Nephron progenitor cell (in vitro differentiated cells): ENCODE measurements around the gene CDHR1.

ENCODE experiments used
- DNase-seq: peaks from one replicate; pipeline ENCODE4 v3.0.0; 2021
- H3K27ac Mint-ChIP-seq: 2 replicates; pipeline ENCODE4 v1.8.0; 2021; ENCODE audit warnings: mild to moderate bottlenecking, moderate library complexity, mixed read lengths
- H3K27me3 Mint-ChIP-seq: 2 replicates; pipeline ENCODE4 v1.8.0; 2021; ENCODE audit warnings: mild to moderate bottlenecking, low read depth, mixed read lengths; ENCODE audit not compliant: poor library complexity
- H3K36me3 Mint-ChIP-seq: 2 replicates; pipeline ENCODE4 v1.8.0; 2021; ENCODE audit warnings: low read depth, mixed read lengths
- H3K4me1 Mint-ChIP-seq: 2 replicates; pipeline ENCODE4 v1.8.0; 2021; ENCODE audit warnings: mixed read lengths
- H3K4me3 Mint-ChIP-seq: 2 replicates; pipeline ENCODE4 v1.8.0; 2021; ENCODE audit warnings: mild to moderate bottlenecking, moderate library complexity, mixed read lengths
- H3K9me3 Mint-ChIP-seq: 2 replicates; pipeline ENCODE4 v1.8.0; 2021; ENCODE audit warnings: mild to moderate bottlenecking, moderate library complexity, mixed read lengths
- CTCF ChIP-seq: fragments of 200-600 bp; sonication (generic); IDR thresholded peaks from 2 replicates; pipeline ENCODE4 v1.5.0; 2021; ENCODE audit warnings: antibody characterized with exemption

The CDHR1 gene

DNA sequence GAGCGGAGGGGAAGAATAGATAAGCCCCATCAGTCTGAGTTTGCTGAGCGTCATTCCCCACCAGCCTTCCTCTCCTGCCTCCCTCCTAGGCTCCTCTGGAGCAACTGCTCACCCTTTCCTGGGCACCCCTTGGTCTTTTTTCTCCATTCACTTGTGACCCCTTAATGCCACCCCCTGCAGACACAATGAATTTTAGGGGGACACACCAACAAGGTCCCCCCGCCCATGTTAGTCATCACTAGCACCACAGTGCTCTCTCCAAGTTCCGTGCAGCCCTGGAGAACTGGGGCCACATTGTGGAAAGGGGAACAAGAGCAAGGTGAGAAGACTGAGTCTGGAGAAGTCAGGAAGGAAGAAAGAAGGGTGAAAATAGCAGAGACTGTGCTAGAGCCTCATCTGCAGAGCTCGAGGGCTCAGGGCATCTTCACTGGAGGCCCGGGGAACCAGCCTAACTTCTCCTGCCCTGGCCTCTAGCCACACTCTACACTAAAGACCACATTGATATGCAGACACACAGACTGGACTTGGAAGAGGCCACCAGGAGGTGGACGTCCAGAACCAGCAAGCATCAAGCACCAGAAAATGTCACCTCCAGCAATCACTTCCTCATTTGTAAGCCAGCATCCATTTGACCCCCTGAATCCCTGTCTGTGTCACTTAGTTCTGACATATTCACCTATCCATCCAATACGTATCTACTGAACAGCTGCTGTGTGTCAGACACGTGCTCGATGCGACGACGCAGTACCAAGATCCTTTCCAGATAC lies 68.0 kb downstream of the CDHR1 start:
- H3K9me3 Mint-ChIP-seq: no peaks in the 10 kb centered on the region
- no peak for TF ChIP-seq CTCF
- no peaks in the 10 kb centered on the region for H3K4me1 Mint-ChIP-seq

DNA sequence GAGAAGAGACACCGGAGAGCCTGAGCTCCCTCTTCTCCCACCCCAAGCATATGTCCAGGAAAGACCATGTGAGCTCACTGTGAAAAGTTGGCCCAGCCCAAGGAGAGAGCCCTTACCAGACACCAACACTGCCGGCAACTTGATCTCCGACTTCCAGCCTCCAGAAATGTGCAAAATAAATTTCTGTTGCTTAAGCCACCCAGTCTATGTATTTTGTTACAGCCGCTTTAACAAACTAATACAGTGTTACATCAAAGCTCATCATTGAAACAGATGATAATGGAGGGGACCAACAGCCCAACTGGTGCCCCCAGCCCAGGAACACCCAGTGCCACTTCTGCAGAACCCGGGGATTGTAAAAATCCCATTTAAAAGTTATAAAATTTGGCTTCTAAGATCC lies 69.4 kb downstream of the CDHR1 start:
- peaks cover 24% of the 10 kb centered on the region for H3K27me3 Mint-ChIP-seq
- no peak for DNase-seq

More for the DNA sequence above, 68.0 kb downstream of the CDHR1 start:
- no peak for DNase-seq
- Mint-ChIP-seq H3K27me3 (peaks cover 18% of the 10 kb centered on the region), H3K36me3 (no peaks in the 10 kb centered on the region), H3K4me3 (no peak overlapping the region), H3K27ac (no peak overlapping the region)

GRCh38 chr10:84264611-84265141 lies 70.3 kb downstream of the CDHR1 start:
- no peak overlapping the region for H3K27ac Mint-ChIP-seq
- no peaks in the 10 kb centered on the region for H3K9me3 Mint-ChIP-seq
- no peaks in the 10 kb centered on the region for H3K4me1 Mint-ChIP-seq
- TF ChIP-seq CTCF: peak; percentile 92
- no peak overlapping the region for H3K4me3 Mint-ChIP-seq
- H3K36me3 Mint-ChIP-seq: no peaks in the 10 kb centered on the region
- DNase-seq: peak; percentile 78
- H3K27me3 Mint-ChIP-seq: peaks cover 24% of the 10 kb centered on the region

More for the DNA sequence above, 69.4 kb downstream of the CDHR1 start:
- no peak overlapping the region for H3K4me3 Mint-ChIP-seq
- H3K4me1 Mint-ChIP-seq: no peaks in the 10 kb centered on the region
- no peak for TF ChIP-seq CTCF
- H3K9me3 Mint-ChIP-seq: no peaks in the 10 kb centered on the region
- no peaks in the 10 kb centered on the region for H3K36me3 Mint-ChIP-seq
- peak overlapping the region; percentile 65 for H3K27ac Mint-ChIP-seq

GRCh38 chr10:84265418-84265817 lies 71.1 kb downstream of the CDHR1 start:
- no peaks in the 10 kb centered on the region for H3K4me1 Mint-ChIP-seq
- H3K27ac Mint-ChIP-seq: no peak overlapping the region
- no peak for TF ChIP-seq CTCF
- no peak for DNase-seq
- H3K4me3 Mint-ChIP-seq: no peak overlapping the region
- no peaks in the 10 kb centered on the region for H3K9me3 Mint-ChIP-seq
- peaks cover 24% of the 10 kb centered on the region for H3K27me3 Mint-ChIP-seq
- no peaks in the 10 kb centered on the region for H3K36me3 Mint-ChIP-seq

DNA sequence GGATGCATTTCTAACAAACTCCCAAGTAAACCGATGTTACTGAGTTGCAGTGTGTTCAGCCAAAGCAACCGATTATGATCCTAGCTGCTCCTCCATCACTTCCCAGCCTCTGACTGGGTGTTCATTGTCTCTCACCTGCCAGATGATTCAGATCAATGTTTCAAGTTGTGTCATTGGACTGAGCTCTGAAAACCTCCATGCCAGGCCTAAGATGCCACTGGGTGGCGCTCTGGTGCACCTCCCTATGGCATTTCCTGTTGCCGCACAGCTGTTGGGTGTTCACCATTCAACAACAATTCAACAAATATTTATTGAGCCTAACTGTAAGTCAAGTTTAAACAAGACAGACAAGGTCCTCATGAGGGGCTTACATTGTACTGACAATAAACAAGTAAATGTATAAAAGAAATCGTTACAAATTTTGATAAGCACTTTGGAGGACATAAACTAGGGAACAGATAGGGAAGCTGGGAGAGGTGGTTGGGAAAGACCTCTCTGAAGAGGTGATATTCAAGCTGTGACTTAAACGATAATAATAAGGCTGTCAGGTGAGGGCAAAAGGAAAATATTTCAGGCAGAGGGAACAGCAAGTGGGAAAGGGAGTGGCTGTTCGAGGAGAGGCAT lies 73.3 kb downstream of the CDHR1 start:
- TF ChIP-seq CTCF: peak; percentile 51
- Mint-ChIP-seq H3K4me1 (no peaks in the 10 kb centered on the region), H3K9me3 (no peaks in the 10 kb centered on the region), H3K27me3 (peaks cover 27% of the 10 kb centered on the region), H3K36me3 (no peaks in the 10 kb centered on the region), H3K4me3 (no peak overlapping the region), H3K27ac (no peak overlapping the region)
- DNase-seq: peak; percentile 50
